GM21526 (cell line): ENCODE measurements around the gene PADI3.

Source experiments
- ATAC-seq: cut with Tn5 transposase; IDR thresholded peaks from one replicate; pipeline ENCODE4 v1.9.1; 2021; ENCODE audit warnings: moderate library complexity; ENCODE audit not compliant: unreplicated experiment, low FRiP score

The PADI3 gene, protein sequence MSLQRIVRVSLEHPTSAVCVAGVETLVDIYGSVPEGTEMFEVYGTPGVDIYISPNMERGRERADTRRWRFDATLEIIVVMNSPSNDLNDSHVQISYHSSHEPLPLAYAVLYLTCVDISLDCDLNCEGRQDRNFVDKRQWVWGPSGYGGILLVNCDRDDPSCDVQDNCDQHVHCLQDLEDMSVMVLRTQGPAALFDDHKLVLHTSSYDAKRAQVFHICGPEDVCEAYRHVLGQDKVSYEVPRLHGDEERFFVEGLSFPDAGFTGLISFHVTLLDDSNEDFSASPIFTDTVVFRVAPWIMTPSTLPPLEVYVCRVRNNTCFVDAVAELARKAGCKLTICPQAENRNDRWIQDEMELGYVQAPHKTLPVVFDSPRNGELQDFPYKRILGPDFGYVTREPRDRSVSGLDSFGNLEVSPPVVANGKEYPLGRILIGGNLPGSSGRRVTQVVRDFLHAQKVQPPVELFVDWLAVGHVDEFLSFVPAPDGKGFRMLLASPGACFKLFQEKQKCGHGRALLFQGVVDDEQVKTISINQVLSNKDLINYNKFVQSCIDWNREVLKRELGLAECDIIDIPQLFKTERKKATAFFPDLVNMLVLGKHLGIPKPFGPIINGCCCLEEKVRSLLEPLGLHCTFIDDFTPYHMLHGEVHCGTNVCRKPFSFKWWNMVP

DNA sequence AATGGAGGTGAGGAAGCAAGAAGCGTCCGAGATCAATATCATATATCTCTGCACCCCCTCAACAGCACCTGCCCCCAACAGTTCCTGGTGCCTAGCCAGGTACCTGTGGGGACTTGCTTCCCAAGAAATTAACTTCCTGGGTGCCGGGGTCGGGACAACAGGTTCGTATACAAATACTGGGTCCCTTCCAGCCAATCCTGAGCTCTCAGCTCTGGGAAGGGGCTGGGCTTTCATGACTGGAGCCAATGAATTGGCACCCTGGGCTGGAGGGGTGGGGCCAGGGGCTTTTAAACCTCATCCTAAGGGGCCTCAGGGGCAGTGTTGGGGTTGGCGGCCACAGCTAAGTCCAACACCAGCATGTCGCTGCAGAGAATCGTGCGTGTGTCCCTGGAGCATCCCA is at the start of gene PADI3:
TSS of gene PADI3 (plus strand) at position 318 of the 400 bp plus-strand sequence. CDS start at position 358, 40 bp downstream.
- ATAC-seq = no peak

DNA sequence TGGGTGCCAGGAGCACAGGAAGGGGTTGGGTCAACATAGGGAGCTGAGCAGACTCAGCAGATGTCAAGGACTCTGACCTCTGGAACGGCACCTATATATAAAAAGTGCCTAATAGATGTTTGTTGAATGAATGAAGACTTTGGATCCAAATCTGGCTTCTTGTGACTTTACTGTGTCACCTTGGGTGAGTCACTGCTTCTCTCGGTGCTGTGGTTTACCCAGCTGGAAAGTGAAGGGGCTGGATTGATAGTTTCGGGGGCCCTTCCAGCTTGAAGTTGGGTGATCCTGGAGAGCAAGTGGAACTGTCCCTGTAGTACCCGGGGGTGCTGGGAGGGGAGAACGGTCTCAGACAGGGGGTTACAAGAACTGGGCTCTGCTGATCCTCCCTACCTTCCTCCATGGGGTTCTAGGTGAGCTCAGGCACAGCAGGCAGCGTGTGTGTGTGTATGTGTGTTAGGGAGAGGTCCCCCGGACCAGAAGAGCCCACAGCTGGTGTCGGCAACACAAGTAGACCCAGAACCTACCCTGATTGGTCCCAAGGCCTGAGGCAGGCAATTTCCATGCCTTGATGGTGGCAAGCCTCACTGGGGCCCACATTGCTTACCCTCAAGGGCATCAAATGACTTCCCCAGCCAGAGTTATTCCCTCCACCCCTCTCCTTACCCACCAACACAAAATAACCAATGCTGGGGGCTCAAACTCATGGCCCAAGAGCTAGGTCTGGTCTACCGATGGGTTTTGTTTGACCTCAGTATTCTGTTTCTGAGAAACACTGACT is 49.4 kb upstream of the PADI3 start:
- ATAC-seq = no peak

DNA sequence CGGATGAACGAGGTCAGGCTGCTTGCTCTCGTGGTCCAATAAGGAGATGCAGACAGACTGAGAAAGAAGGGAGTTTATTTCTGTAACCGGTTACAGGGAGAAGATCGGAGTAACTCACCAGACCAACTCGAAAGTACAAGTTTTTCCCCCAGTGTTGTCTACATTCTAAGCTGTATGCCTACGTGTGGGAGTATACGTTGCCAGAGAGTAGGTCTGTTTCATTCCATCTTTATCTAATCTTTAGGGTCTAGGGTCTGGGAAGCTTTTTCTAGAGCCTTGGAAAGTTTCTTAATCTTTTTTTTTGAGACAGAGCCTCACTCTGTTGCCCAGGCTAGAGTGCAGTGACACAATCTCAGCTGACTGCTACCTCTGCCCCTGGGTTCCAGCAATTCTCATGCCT is 48.7 kb upstream of the PADI3 start:
- ATAC-seq = no peak

DNA sequence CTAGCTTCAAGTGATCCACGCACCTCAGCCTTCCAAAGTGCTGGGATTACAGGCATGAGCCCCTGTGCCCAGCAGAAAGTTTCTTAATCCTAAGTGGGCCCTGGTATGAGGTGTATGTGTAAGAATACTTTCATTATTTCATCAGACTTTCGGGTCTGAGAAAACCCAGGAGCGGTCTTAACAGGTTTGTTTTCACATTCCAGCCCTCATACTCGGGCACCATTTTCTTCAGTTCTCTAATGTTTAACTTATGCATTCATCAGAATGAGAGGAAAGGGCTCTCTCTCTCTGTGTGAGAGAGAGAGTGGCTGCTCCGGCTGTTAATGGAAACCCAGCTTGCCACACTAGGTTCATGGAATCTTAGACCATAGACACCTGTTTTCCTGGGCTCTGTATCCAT is 48.1 kb upstream of the PADI3 start:
- no peak for ATAC-seq

DNA sequence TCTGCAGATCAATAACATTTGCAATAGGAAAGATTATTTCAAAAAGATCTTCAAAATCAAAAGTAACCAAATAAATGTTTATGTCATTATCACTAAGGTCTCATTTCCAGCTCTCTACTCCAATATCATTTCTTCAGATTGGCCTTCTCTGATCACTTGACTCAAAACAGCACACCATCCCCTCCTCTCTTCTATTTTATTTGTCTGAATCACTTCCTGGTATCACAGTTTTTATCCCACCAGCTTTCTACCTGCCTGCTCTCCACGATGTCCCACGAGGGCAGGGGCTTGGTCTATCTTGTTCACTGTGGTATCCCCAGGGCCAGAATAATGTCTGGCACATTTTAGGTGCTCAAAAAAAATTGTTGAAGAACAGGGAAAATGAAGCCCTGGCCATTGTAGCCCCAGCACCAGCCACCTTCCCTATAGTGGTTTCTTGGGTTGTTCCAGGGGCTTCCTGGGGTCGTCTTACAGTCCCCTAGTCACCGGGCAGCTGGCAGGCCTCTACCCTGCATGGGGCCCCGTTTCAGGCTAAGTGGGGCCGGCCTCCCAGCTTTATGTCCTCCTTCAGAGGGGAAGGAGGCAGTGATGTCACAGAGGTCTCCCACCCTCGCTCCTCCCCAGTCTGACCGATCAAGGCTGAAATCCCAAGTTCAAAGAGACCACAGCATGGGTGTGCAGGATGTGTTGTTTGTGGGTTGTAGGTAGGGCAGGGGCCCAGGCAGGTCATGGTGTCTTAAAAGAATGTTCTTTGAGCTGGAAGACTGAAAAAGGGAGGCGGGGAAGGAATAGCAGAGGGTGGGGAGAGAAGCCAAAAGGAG is 47.5 kb upstream of the PADI3 start:
- ATAC-seq = no peak

DNA sequence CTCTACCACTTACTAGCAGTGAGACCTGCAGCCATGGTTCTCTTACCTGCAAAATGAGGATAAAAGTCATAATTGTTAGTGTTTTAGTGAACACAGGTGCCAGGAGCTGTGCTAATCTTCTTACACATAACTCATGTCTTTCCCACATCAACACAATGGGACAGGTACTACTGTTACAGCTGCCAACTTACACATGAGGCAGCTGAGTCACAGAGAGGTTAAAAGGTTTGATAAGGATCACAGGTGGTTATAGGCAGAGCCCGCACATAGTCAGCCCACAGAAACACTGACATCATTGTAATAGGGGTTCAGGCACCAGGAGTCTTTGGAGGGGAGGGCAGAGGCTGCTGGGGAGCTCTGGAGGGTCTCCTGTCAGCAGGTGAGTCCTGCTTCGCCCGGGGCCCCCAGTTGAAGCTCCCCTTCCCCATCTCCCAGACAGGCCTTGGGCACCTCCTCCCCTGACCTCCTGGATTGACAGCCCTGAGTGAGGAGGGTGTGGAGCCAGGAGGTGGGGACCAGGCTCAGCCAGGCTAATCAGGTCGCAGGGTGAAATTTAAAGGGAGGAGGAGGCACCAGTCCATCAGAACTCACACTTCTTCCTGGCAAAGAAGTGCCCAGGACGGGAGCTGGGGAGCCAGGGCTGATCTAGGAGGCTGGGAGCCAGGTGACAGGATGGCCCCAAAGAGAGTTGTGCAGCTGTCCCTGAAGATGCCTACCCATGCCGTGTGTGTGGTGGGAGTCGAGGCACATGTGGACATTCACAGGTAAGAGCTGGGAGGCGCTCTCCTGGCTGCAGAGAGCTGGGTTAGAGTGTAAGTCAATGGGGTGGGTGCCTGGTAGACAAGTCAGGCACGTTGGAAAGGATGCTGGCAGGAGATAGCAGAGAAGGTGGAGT is 44.1 kb upstream of the PADI3 start, which contains the start of gene PADI1:
TSS of gene PADI1 (plus strand) at position 583 of the 895 bp plus-strand sequence. CDS start at position 673, 90 bp downstream.
- ATAC-seq = no peak

DNA sequence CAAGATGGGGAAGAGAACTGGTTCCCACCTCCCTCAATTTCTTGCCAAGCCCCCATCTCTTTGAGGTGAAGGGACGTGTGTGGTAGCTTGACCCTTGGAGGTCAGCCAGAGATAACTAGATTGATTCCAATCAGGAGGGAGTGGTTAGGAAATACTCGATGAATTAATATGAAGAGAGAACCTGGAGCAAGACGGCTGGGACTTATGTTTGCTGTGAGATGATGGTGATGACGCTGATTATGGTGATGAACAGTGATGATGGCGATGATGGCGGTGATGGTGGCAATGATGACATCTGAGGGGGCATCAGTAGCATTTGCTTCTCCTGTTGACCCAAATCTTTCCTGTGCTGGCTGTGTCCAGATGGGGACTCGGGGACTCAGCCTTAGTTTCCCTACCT is 43.2 kb upstream of the PADI3 start:
- no peak for ATAC-seq

DNA sequence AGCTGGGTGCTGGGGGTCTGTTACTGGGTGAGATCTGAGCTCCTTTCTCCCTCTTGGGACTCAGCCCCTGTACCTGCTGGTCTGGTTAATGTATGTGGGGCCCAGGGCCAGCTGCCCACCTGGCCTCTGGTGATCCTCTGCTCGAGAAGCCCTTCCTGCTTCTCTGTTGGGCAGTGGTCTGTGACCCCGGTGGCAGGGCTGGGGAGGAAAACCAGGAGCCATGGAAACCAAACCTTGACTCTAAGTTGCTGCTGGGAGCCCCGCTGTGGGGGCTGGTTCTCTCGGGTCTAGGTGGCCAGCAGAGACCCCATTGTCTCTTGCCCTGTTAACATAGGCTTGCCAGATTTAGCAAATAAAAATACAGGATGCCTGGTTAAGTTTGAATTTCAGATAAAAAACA is 42.7 kb upstream of the PADI3 start:
- no peak for ATAC-seq

DNA sequence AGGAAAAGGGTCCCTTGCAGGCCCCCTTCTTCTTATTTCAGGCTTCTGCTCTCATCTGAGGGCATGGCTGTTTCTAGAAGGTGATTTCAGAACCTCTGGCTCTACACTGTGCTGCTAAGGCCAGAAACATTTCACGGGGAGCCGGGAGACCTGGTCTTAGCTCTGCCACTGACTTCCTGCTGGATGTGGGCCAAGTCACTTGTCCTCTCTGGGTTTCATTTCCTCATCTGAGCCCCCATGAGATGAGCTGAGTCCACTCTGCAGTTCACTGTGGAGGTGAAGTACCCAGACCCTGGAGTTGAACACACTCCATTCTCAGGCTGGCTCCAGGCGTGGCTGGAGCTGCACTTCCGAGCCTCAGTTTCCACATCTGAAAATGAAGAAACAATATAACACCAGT is 41.9 kb upstream of the PADI3 start:
- no peak for ATAC-seq

DNA sequence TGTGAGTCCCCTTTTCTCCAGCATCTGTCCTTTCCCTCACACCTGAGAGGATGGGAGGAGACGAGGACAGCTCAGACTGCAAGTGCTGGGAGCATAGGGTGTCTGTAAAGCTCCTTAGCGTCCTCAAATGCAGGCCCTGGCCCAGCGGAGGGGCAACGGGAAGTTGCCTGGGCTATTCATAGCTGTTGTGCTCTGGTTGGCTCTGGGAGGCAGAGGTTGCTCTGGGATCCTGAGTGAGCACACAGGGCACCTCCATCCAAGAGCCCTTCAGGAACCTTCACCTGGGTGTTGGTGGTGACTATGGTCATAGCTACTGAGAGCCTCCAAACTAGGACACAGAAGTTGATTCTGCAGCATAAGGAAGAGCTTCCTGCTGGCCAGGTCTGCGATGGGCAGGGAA is 41.4 kb upstream of the PADI3 start:
- no peak for ATAC-seq

DNA sequence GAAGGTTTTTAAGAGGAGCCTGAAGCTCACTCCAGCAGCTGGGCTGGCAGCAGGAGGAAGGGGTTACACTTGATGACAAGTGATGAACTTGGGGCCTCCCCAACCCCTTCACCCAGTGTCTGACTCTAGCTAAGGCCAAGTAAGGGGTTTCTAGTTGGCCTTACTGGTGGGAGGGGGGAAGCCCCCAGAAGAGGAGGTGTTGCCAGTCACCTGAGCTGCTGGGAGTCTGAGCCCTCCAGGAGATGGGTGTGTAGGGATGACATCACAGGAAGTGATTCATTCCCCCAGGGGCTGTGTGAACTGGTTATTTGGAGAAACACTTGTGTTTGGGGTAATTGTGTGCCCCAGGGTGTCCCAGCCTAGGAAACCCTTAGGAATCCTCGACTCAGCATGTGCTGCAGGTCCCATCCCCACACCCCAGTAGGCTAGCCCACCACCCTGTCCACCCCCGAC is 40.9 kb upstream of the PADI3 start:
- ATAC-seq = no peak

DNA sequence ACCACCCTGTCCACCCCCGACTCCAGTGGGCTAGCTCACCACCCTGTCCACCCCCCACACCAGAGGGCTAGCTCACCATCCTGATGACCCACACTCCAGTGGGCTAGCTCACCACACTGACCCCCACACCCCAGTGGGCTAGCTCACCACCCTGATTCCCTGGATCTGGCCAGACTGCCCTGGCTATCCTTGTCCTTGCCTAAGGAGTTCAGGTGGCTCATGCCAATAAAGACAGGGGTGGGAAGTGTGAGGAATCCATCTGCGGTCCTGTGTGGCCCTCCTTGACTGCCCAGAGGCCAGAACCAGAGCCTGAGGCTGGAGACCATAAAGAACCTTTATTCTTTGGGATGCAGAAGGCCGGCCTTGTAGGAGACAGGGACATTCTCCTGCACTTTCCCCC is 40.4 kb upstream of the PADI3 start:
- no peak for ATAC-seq

DNA sequence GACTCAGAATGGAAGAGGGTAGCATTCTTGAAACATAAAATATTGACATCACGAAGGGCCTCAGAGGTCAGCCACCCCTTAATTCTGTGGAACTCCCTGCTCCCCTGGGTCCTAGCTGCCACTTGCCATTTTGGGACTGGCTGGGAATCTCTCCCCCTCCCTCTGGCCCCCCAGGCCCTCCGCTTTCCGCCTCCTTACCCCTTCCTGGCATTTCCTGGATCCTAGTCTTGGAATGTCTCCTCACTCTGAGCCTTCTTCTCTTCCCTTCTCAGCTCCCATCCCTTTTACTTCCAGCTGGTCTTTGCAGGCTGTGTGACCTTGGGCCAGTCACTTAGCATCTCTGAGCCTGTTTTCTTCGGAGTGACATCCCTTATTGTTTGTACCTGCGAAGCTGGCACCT is 39.5 kb upstream of the PADI3 start:
- no peak for ATAC-seq

DNA sequence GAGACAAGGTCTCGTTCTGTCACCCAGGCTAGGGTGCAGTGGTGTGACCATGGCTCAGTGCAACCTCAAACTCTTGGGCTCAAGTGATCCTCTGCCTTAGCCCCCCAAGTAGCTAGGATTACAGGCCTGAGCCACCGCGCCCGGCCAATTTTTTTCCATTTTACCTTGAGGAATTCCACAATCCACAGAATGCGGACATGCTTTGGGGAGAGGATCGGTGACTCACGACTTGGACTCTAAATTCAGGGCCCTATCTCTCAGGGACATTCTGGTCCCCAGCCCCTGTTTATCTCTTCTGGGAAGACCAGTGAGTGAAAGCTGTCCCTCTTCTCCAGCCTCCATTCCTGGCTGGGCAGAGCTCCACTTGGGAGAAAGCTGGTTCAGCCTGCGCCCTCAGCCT is 38.7 kb upstream of the PADI3 start:
- no peak for ATAC-seq

DNA sequence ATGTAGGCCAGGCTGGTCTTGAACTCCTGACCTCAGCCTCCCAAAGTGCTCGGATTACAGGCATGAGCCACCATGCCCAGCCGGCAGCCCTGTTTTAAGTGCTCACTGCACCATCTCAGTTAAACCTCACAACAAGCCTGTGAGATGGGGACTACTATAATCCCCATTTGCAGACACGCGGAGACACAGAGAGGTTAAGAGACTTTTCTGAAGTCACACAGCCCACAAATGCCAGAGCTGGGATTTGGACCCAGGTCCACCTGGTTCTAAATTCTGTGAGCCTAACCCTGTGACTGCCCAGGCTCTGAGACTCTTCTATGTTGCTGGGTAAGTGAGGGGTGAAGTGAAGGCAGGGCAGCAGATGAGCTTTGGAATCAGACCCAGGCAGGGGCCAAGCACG is 37.5 kb upstream of the PADI3 start:
- ATAC-seq = no peak

DNA sequence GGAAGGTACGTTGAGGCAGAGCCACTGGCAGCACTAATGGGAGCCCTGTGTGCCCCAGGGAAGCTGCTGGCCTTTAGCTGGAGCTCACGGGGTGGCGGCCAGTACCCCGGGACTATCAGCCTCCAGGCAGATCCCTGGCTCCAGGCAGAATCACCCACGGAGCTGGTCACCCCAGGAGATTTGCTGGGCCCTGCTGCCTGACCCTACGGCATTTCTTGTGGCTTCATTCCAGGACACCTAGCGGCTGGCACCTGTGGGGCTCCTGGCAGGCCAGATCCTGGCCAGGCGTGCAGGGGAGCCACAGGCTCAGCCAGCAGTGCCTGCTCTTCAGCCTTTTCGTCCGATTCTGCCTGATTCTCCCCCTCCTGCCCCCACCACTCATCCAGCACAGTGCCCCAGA is 36.9 kb upstream of the PADI3 start:
- no peak for ATAC-seq

DNA sequence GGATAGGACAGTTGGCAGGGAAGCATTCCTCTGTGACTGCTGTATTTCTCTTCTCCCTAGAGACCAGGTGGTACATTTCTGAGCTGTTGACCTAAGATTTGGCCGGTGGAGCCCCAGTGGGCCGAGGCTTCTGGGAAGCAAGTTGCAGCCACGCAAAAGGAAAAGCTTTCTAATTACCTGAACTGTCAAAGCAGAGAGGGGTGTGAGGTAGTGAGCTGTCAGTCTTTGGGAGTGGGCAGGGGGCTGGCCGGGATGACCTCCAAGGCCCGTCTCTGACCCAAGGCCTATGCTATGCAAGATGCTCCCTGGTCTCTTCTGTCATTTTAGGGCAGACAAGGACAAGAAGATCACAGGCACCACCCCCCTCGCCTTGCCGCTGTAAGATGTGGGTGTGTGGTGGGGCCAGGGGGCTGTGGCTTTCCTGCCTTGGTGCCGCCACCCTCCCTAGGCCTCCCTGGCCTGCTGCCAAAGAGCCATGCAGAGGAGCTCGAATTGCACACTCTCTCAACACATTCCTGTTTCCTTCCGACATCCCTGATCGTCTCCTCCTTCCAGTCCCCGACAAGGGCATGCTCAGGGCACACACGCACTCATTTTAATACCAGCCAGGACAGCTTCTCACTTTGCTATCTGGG is 36.3 kb upstream of the PADI3 start:
- ATAC-seq = no peak

DNA sequence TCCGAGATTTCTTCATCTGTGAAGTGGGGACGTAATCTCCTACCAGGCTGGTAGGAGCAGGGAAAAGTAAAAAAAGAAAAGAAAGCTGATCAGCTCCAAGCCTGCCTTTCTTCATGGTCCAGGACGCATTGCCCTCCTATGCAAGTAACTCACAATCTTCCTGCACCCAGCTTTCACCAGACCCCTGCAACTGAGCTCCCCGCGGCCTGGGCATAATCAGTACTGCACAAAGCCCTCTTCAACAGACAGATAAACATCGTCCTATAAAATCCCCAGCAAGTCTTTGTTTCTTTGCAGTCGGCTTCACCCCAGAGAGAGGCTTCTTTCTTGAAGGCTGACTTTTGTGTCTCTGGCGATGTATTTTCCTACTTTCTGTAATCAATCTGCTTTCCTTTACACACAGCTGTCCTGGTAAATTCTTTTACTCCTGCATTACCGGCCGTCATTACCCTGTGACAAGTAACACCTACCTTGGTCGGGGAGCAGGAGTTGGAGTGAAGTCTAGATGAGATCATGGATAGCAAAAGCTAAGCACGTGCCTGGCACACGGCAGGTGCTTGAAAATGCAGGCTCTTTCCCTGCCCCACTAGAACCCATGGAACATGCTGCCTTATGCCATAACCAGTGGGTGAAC is 35.6 kb upstream of the PADI3 start:
- ATAC-seq = no peak

DNA sequence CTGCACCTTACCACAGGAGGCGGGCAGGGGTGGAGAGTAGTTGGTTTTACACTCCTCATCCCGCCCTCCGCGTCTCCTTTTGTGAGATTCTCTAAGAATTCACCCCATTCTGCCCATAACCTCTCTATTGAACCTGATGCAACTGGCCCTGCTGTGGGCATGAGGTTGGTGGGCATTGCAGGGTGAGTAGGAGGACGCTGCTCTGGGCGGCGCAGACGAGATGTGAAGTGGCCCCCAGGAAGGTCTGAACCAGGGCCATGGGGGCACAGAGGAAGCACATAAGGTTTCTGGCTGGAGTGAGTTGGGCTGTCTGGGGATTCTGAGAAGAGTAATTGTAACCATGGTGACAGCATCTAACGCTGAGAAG is 35.1 kb upstream of the PADI3 start:
- ATAC-seq = no peak
